ENCODE results near the gene MDH1.
"Not testable (repeated sequence)": the region's sequence is repeated elsewhere in the genome, so short reads cannot be mapped to it uniquely, and the experiment has no call there.

GRCh38 chr2:63573026-63573425 lies 15.7 kb upstream of the MDH1 start:
- TF ChIP-seq CTCF (conservative IDR thresholded peaks at IDR 0.05 in 1 of 2, IDR thresholded peaks at IDR 0.05 in 1 of 2; ENCODE audit: low read depth in 1 of 2, low read length in 2 of 2); EZH2 (IDR thresholded peaks at IDR 0.05; ENCODE audit: low read length, missing control alignments): not testable (repeated sequence)
